SK-N-SH (cell line): ENCODE measurements around the gene NDFIP1. TPM values are rescaled to one million over a fixed set of nuclear protein-coding genes. Genes with fewer than 3 reads are reported as not detected.
A peak's percentile ranks its signal among the peaks of the same experiment; 100 is the strongest.
"Not testable (repeated sequence)": the region's sequence is repeated elsewhere in the genome, so short reads cannot be mapped to it uniquely, and the experiment has no call there.

ENCODE experiments used
- CTCF ChIA-PET: fragments of 300-600, 350-600 bp; formaldehyde crosslinking; extraction: SDS; loops from one replicate; lab custom pipeline; 2021; lab: Yijun Ruan, JAX
- POLR2A ChIA-PET: fragments of 350-600 bp; sonication (Branson Sonifier 250); formaldehyde crosslinking; extraction: SDS; loops from one replicate; lab custom pipeline; 2020; ENCODE audit warnings: antibody characterized with exemption, inconsistent platforms; lab: Yijun Ruan, JAX
- DNase-seq: peaks from one replicate; pipeline ENCODE4 v3.0.0; 2012
- H2AFZ ChIP-seq: fragments of 200-600 bp; sonication (generic); 2 replicates; pipeline ENCODE4 v1.8.1; 2016; ENCODE audit warnings: antibody characterized with exemption, mild to moderate bottlenecking, low read depth
- H3F3A ChIP-seq: fragments of 200-600 bp; sonication (generic); replicated peaks from 2 replicates; pipeline ENCODE3; 2016; ENCODE audit warnings: antibody characterized with exemption, mild to moderate bottlenecking; ENCODE audit not compliant: insufficient read depth
- H3K27ac ChIP-seq, 2 experiments: fragments of 200-500 bp in 1 of 2; fragments of 200-600 bp in 1 of 2; sonication (Bioruptor generic) in 1 of 2; sonication (generic), shearing (Covaris generic) in 1 of 2; 2 replicates each; pipeline versions ENCODE4 v1.5.1 to v1.6.1; 2014 to 2016; ENCODE audit warnings: low read depth in 2 of 2, inconsistent platforms in 1 of 2, low read length in 1 of 2, mild to moderate bottlenecking in 1 of 2, mixed read lengths in 1 of 2
- H3K27me3 ChIP-seq: fragments of 200-600 bp; sonication (generic), shearing (Covaris generic); 2 replicates; pipeline ENCODE4 v1.6.1; 2016; ENCODE audit warnings: mixed run types; ENCODE audit not compliant: insufficient read depth
- H3K36me3 ChIP-seq, 2 experiments: fragments of 200-500 bp in 1 of 2; fragments of 200-600 bp in 1 of 2; sonication (Bioruptor generic) in 1 of 2; sonication (generic) in 1 of 2; replicated peaks in 1 of 2; 2 replicates each; pipeline versions ENCODE3 to v1.5.1; 2014 to 2016; ENCODE audit warnings: low read length in 1 of 2, mild to moderate bottlenecking in 1 of 2; ENCODE audit not compliant: insufficient read depth in 2 of 2, control insufficient read depth in 1 of 2
- H3K4me1 ChIP-seq, 2 experiments: fragments of 200-500 bp in 1 of 2; fragments of 200-600 bp in 1 of 2; sonication (Bioruptor generic) in 1 of 2; sonication (generic), shearing (Covaris generic) in 1 of 2; 2 replicates each; pipeline versions ENCODE4 v1.5.1 to v1.6.1; 2014 to 2016; ENCODE audit warnings: low read depth in 1 of 2, low read length in 1 of 2, mixed run types in 1 of 2; ENCODE audit not compliant: insufficient read depth in 2 of 2, control insufficient read depth in 1 of 2
- H3K4me2 ChIP-seq: fragments of 200-600 bp; sonication (generic), shearing (Covaris generic); 2 replicates; pipeline ENCODE4 v1.6.1; 2017; ENCODE audit warnings: mixed run types
- H3K4me3 ChIP-seq, 2 experiments: fragments of 200-500 bp in 1 of 2; fragments of 200-600 bp in 1 of 2; sonication (Bioruptor generic) in 1 of 2; sonication (generic), shearing (Covaris generic) in 1 of 2; 2 replicates each; pipeline versions ENCODE4 v1.5.1 to v1.8.1; 2014 to 2016; ENCODE audit warnings: low read depth in 2 of 2, inconsistent platforms in 1 of 2, low read length in 1 of 2, mild to moderate bottlenecking in 1 of 2, mixed read lengths in 1 of 2, moderate library complexity in 1 of 2
- H3K79me2 ChIP-seq: fragments of 200-600 bp; sonication (generic); 2 replicates; pipeline ENCODE4 v1.8.1; 2017; ENCODE audit warnings: mild to moderate bottlenecking; ENCODE audit not compliant: insufficient read depth
- H3K9ac ChIP-seq: fragments of 200-600 bp; sonication (generic); 2 replicates; pipeline ENCODE4 v1.6.1; 2017; ENCODE audit warnings: mixed run types
- H3K9me2 ChIP-seq: fragments of 200-600 bp; sonication (generic); 2 replicates; pipeline ENCODE4 v1.6.1; 2017; ENCODE audit warnings: mixed run types
- H3K9me3 ChIP-seq: fragments of 200-600 bp; sonication (generic); 2 replicates; pipeline ENCODE4 v1.6.1; 2017; ENCODE audit warnings: mixed run types, mild to moderate bottlenecking, moderate library complexity
- H4K20me1 ChIP-seq: fragments of 200-600 bp; sonication (generic); 2 replicates; pipeline ENCODE4 v1.6.1; 2017; ENCODE audit warnings: mild to moderate bottlenecking, mixed run types; ENCODE audit not compliant: insufficient read depth
- EP300 ChIP-seq, 2 experiments: IDR thresholded peaks; 2 replicates each; pipeline versions ENCODE4 v1.4.0 to v1.6.1; 2012; ENCODE audit warnings: borderline replicate concordance in 1 of 2, low read depth in 1 of 2, low read length in 1 of 2
- EZH2phosphoT487 ChIP-seq: fragments of 200-600 bp; sonication (generic); IDR thresholded peaks from 2 replicates; pipeline ENCODE4 v1.6.1; 2017; ENCODE audit warnings: low read depth, mixed run types, mild to moderate bottlenecking, antibody characterized with exemption, moderate library complexity, borderline replicate concordance
- FOXJ3 ChIP-seq: sonication (generic); formaldehyde crosslinking; IDR thresholded peaks from 2 replicates; pipeline ENCODE4 v1.5.1; 2020; ENCODE audit warnings: mild to moderate bottlenecking, missing genetic modification reagents
- GATA2 ChIP-seq: sonication (generic); formaldehyde crosslinking; IDR thresholded peaks from 2 replicates; pipeline ENCODE4 v1.5.0; 2020; ENCODE audit warnings: mild to moderate bottlenecking, missing genetic modification reagents
- RAD21 ChIP-seq: IDR thresholded peaks from 2 replicates; pipeline ENCODE4 v1.6.1; 2012; ENCODE audit warnings: mild to moderate bottlenecking, low read length
- RCOR1 ChIP-seq: fragments of 150-350 bp; IDR thresholded peaks from 2 replicates; pipeline ENCODE4 v1.6.1; 2017; ENCODE audit warnings: antibody characterized with exemption, low read length
- WGBS: methylation state at CpG from one replicate; pipeline ENCODE4 v1.1.6; 2017; ENCODE audit warnings: low lambda C conversion rate; 5-methylcytosine and 5-hydroxymethylcytosine counted together
- polyA plus RNA-seq, 3 experiments: library from polyadenylated mRNA; depleted of rRNA; stranded (reverse); fragments of >200 nt; gene quantifications; 2 replicates each; pipeline ENCODE4 v1.2.3, GENCODE V29; 2012
- TF ChIP-seq, protein P1 (sequence below): fragments of 150-350 bp; IDR thresholded peaks from 2 replicates; pipeline ENCODE4 v1.6.1; 2017; ENCODE audit warnings: antibody characterized with exemption, low read length, low read depth, borderline replicate concordance

Gene NDFIP1
- polyA plus RNA-seq, 1 of the 3 experiments (the other 2 are of a cell fraction) = 40.0 TPM

DNA sequence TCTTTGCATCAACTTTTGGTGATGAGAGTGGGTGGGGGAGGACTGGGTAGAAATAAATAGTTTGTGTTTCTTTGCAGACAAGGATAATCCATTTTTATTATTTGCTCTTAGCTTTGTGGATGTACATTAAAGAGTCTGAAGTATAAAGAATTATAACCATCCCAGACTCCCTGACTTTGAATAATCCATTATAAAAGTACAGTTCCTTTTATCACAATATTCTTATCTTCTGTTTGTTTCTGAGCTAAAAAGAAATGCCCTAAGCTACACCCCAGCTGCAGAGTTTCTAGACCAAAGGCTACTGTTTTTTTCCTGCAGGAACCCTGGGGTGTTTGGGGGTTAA, 77.9 kb downstream of the NDFIP1 start:
- ChIA-PET POLR2A (interaction anchor here (0.8 to 2.3 kb wide), 4 partner anchors 10 to 170 kb away, joined by 3 to 15 read pairs (median 6); partner anchors contain the start of gene SPRY4), CTCF (interaction anchor here (0.8 to 4.9 kb wide), 10 partner anchors 9 to 365 kb away, joined by 3 to 34 read pairs (median 3); no protein-coding TSS in a partner anchor)
- H3K9me2 ChIP-seq = no peaks in the 10 kb centered on the region
- H3K9me3 ChIP-seq = no peaks in the 10 kb centered on the region
- peaks cover 0 to 53% of the 10 kb centered on the region in 2 experiments; a peak in 2 of 4 replicates for H3K4me1 ChIP-seq
- H3K79me2 ChIP-seq = no peaks in the 10 kb centered on the region
- no peaks in the 10 kb centered on the region for H3K27me3 ChIP-seq
- H3K27ac ChIP-seq = peak overlapping the region in 1 of 2 experiments; percentile 98; a peak in 2 of 4 replicates
- no peak overlapping the region for H3K4me2 ChIP-seq
- H3K9ac ChIP-seq = no peak overlapping the region
- no peaks in the 10 kb centered on the region for H4K20me1 ChIP-seq
- no peak for DNase-seq
- H3F3A ChIP-seq = no peaks in the 10 kb centered on the region
- no peaks in the 10 kb centered on the region for H3K36me3 ChIP-seq
- no peak overlapping the region for H3K4me3 ChIP-seq
- no peak for TF ChIP-seq EZH2phosphoT487
- TF ChIP-seq RAD21 = peak; percentile 7; the same call in 1 of the 2 replicates
- TF ChIP-seq EP300 (IDR thresholded peaks at IDR 0.05; ENCODE audit: borderline replicate concordance in 1 of 2, low read depth in 1 of 2, low read length in 1 of 2) = peak in 1 of 2 experiments; percentile 27; a peak in 1 of 4 replicates
- H2AFZ ChIP-seq = no peak overlapping the region

DNA sequence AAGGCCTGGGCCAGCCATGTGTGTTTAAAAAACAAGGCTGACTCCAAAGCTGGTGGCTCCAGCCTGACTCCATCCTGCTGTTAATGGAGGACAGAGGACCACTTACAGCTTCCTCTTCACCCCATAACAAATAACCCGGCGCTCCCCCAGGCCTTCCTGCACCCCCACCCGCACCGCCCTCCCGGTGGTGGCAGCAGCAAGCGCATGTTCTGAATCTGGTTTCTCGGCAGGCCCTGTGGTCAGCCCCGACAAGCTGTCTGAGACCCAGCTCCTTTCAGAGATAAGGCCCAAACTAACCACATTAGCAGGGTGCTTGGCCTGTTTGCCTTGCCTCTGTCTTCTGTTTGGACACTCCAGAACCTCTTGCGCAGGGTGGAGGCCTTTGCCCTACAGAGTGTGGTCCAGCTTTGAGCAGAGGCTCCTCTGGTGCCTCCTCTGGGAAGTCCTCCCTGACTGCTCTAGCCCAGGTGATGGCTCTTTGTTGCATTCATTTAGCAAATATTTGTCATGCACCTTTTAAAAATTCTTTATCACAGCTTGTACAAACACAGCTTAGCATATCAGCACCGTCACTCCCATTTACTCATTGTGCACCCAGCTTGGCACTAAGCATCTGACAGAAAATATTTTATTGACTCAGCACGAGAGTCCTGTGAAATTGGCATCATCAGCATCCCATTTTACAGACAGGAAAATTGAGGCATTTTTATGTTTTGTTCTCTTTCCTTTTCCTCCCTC, 78.4 kb downstream of the NDFIP1 start:
- Histone ChIP-seq H4K20me1 (no peaks in the 10 kb centered on the region), H3K36me3 (no peaks in the 10 kb centered on the region), H3K4me3 (no peak overlapping the region), H3F3A (no peaks in the 10 kb centered on the region), H3K9ac (no peak overlapping the region), H3K27ac (peak overlapping the region in 1 of 2 experiments; percentile 98; a peak in 2 of 4 replicates), H3K4me2 (no peak overlapping the region), H3K9me2 (no peaks in the 10 kb centered on the region), H3K4me1 (peaks cover 0 to 49% of the 10 kb centered on the region in 2 experiments; a peak in 2 of 4 replicates), H2AFZ (no peak overlapping the region), H3K9me3 (no peaks in the 10 kb centered on the region), H3K79me2 (no peaks in the 10 kb centered on the region), H3K27me3 (no peaks in the 10 kb centered on the region)
- peak; percentile 67 for DNase-seq
- ChIA-PET CTCF (interaction anchor here (0.6 to 4.9 kb wide), 12 partner anchors 9 to 511 kb away, joined by 3 to 34 read pairs (median 4); no protein-coding TSS in a partner anchor), POLR2A (interaction anchor here (0.6 to 2.3 kb wide), 5 partner anchors 11 to 170 kb away, joined by 3 to 15 read pairs (median 4); partner anchors contain the start of gene SPRY4)
- 75% methylated on average over 10 of the region's 11 CpGs for whole genome bisulfite sequencing
- TF ChIP-seq, protein P1, sequence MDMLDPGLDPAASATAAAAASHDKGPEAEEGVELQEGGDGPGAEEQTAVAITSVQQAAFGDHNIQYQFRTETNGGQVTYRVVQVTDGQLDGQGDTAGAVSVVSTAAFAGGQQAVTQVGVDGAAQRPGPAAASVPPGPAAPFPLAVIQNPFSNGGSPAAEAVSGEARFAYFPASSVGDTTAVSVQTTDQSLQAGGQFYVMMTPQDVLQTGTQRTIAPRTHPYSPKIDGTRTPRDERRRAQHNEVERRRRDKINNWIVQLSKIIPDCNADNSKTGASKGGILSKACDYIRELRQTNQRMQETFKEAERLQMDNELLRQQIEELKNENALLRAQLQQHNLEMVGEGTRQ = no peak
- TF ChIP-seq EP300 (IDR thresholded peaks at IDR 0.05; ENCODE audit: borderline replicate concordance in 1 of 2, low read depth in 1 of 2, low read length in 1 of 2) (peak in 1 of 2 experiments; percentile 12; a peak in 2 of 4 replicates), GATA2 (CRISPR knock-in tag) (peak; percentile 60; the same call in 1 of the 2 replicates), RCOR1 (peak; percentile 51; the same call in 1 of the 2 replicates), FOXJ3 (CRISPR knock-in tag) (peak; percentile 15; the same call in 1 of the 2 replicates)

GRCh38 chr5:142188691-142189090, 80.1 kb downstream of the NDFIP1 start:
- H3K4me3 ChIP-seq, H3K27ac ChIP-seq, H3K79me2 ChIP-seq, H3K9ac ChIP-seq, H3K9me2 ChIP-seq, H3K36me3 ChIP-seq, H2AFZ ChIP-seq, H3K4me2 ChIP-seq, H3F3A ChIP-seq, DNase-seq, H3K9me3 ChIP-seq, H4K20me1 ChIP-seq, H3K27me3 ChIP-seq: not testable (repeated sequence)
- ChIA-PET CTCF (interaction anchor here (1.6 to 2.6 kb wide), 2 partner anchors 36 to 359 kb away, joined by 4 to 13 read pairs; no protein-coding TSS in a partner anchor), POLR2A (interaction anchor here (2.3 kb wide), 1 partner anchor 137 kb away, joined by 15 read pairs; the partner anchor contains the start of gene SPRY4)
- WGBS = 99% methylated on average over 6 of the region's 6 CpGs
- peaks cover 0 to 40% of the 10 kb centered on the region in 2 experiments; a peak in 2 of 4 replicates for H3K4me1 ChIP-seq
